GM23338 (cell line): ENCODE results near the gene TBPL2. TPM values are rescaled to one million over a fixed set of nuclear protein-coding genes. Genes with fewer than 3 reads are reported as not detected.

ENCODE experiments used
- ATAC-seq: fragments of 200-7000 bp; cut with Tn5 transposase; 3 replicates; pipeline ENCODE4 v1.9.1; 2020
- DNase-seq: peaks from one replicate; pipeline ENCODE4 v3.0.0-alpha.2; 2015; ENCODE audit warnings: low spot score
- H2AFZ ChIP-seq: fragments of 200-600 bp; sonication (generic); 2 replicates; pipeline ENCODE4 v1.8.0; 2016; ENCODE audit warnings: antibody characterized with exemption, mild to moderate bottlenecking, moderate library complexity
- H3F3A ChIP-seq: fragments of 200-600 bp; sonication (generic); replicated peaks from 2 replicates; pipeline ENCODE4 v1.8.0; 2017; ENCODE audit warnings: antibody characterized with exemption, mixed run types, low read depth
- H3K27ac ChIP-seq: fragments of 200-600 bp; sonication (generic); 2 replicates; pipeline ENCODE4 v1.6.1; 2016; ENCODE audit warnings: low read depth
- H3K27me3 ChIP-seq: fragments of 200-600 bp; sonication (generic); 2 replicates; pipeline ENCODE4 v1.8.0; 2016; ENCODE audit warnings: mild to moderate bottlenecking, mixed run types, moderate library complexity; ENCODE audit not compliant: insufficient read depth
- H3K36me3 ChIP-seq: fragments of 200-600 bp; sonication (generic); 2 replicates; pipeline ENCODE4 v1.8.0; 2016; ENCODE audit warnings: mild to moderate bottlenecking; ENCODE audit not compliant: insufficient read depth
- H3K4me1 ChIP-seq: fragments of 200-600 bp; sonication (generic); 2 replicates; pipeline ENCODE4 v1.8.0; 2016; ENCODE audit warnings: mild to moderate bottlenecking, moderate library complexity; ENCODE audit not compliant: insufficient read depth
- H3K4me2 ChIP-seq: fragments of 200-600 bp; sonication (generic); 2 replicates; pipeline ENCODE4 v1.7.1; 2017; ENCODE audit warnings: mixed run types
- H3K4me3 ChIP-seq: fragments of 200-600 bp; sonication (generic); 2 replicates; pipeline ENCODE4 v1.6.1; 2016; ENCODE audit warnings: mixed run types
- H3K79me2 ChIP-seq: fragments of 200-600 bp; sonication (generic); replicated peaks from 2 replicates; pipeline ENCODE4 v1.8.0; 2017; ENCODE audit warnings: mild to moderate bottlenecking; ENCODE audit not compliant: insufficient read depth
- H3K9me2 ChIP-seq: fragments of 200-600 bp; sonication (generic); 2 replicates; pipeline ENCODE4 v1.8.0; 2017; ENCODE audit not compliant: insufficient read depth
- H4K20me1 ChIP-seq: fragments of 200-600 bp; sonication (generic); replicated peaks from 2 replicates; pipeline ENCODE4 v1.8.0; 2017; ENCODE audit warnings: mild to moderate bottlenecking; ENCODE audit not compliant: insufficient read depth
- H3K27ac Mint-ChIP-seq: 2 replicates; pipeline ENCODE4 v1.8.0; 2020; ENCODE audit warnings: inconsistent platforms, mild to moderate bottlenecking, moderate library complexity, mixed read lengths
- H3K27me3 Mint-ChIP-seq: 3 replicates; pipeline ENCODE4 v1.8.0; 2022; ENCODE audit warnings: low read depth, mild to moderate bottlenecking, moderate library complexity, mixed read lengths, inconsistent platforms; ENCODE audit not compliant: insufficient read depth, poor library complexity
- H3K36me3 Mint-ChIP-seq: 3 replicates; pipeline ENCODE4 v1.8.0; 2021; ENCODE audit warnings: low read depth, mild to moderate bottlenecking, inconsistent platforms, moderate library complexity, mixed read lengths
- H3K4me1 Mint-ChIP-seq: 3 replicates; pipeline ENCODE4 v1.8.0; 2020; ENCODE audit warnings: mild to moderate bottlenecking, inconsistent platforms, mixed read lengths
- H3K4me3 Mint-ChIP-seq: 3 replicates; pipeline ENCODE4 v1.8.0; 2021; ENCODE audit warnings: moderate library complexity, mild to moderate bottlenecking, inconsistent platforms, mixed read lengths
- H3K9me3 Mint-ChIP-seq: 3 replicates; pipeline ENCODE4 v1.8.0; 2020; ENCODE audit warnings: moderate library complexity, mild to moderate bottlenecking, inconsistent platforms, mixed read lengths
- CREB1 ChIP-seq: fragments of 250-450 bp; sonication (Bioruptor Pico); IDR thresholded peaks from 2 replicates; pipeline ENCODE4 v1.5.0; 2020; ENCODE audit warnings: low read depth, mild to moderate bottlenecking, moderate library complexity
- CTCF ChIP-seq, 2 experiments: fragments of 200-600 bp in 1 of 2; sonication (generic) in 1 of 2; conservative IDR thresholded peaks; 2 replicates each; pipeline versions ENCODE4 v1.5.1 to v1.6.1; 2016 to 2017; ENCODE audit warnings: antibody characterized with exemption in 2 of 2, low read depth in 2 of 2, mild to moderate bottlenecking in 2 of 2, moderate library complexity in 1 of 2
- EZH2 ChIP-seq: fragments of 200-600 bp; sonication (generic); IDR thresholded peaks from one replicate; pipeline ENCODE4 v1.8.0; 2017; ENCODE audit warnings: antibody characterized with exemption, mild to moderate bottlenecking, low read depth; ENCODE audit not compliant: unreplicated experiment
- EZH2phosphoT487 ChIP-seq: fragments of 200-600 bp; sonication (generic); IDR thresholded peaks from one replicate; pipeline ENCODE4 v1.8.1; 2018; ENCODE audit warnings: antibody characterized with exemption; ENCODE audit not compliant: unreplicated experiment
- JUNB ChIP-seq: IDR thresholded peaks from one replicate; pipeline ENCODE4 v1.6.1; 2016; ENCODE audit warnings: antibody characterized with exemption; ENCODE audit not compliant: unreplicated experiment
- ZNF114 ChIP-seq: fragments of 250-450 bp; sonication (Bioruptor Pico); IDR thresholded peaks from 2 replicates; pipeline ENCODE4 v1.5.0; 2020; ENCODE audit warnings: mild to moderate bottlenecking, moderate library complexity
- ZNF331 ChIP-seq: fragments of 250-450 bp; sonication (Bioruptor Pico); IDR thresholded peaks from 2 replicates; pipeline ENCODE4 v1.5.0; 2020; ENCODE audit warnings: low read depth, mild to moderate bottlenecking, moderate library complexity
- ZNF462 ChIP-seq: fragments of 250-450 bp; sonication (Bioruptor Pico); IDR thresholded peaks from 2 replicates; pipeline ENCODE4 v1.5.0; 2020; ENCODE audit warnings: mild to moderate bottlenecking, moderate library complexity
- polyA plus RNA-seq: library from polyadenylated mRNA; unstranded; fragments of >200 nt; fragmentation: Nextera tagmentation; extraction: Ambion mirVana; gene quantifications from 2 replicates; pipeline ENCODE4 v1.2.1, GENCODE V29; 2016
- total RNA-seq: library from RNA; depleted of rRNA; stranded (reverse); fragments of >200 nt; shearing (Covaris generic); gene quantifications from 2 replicates; pipeline ENCODE4 v1.2.3, GENCODE V29; 2014
- TF ChIP-seq, protein P1 (sequence below): IDR thresholded peaks from 2 replicates; pipeline ENCODE4 v1.6.1; 2016; ENCODE audit warnings: antibody characterized with exemption

TBPL2 gene
- total and polyA plus RNA-seq, 2 experiments from 2014 or later, result 0.24 TPM; not detected in 1

GRCh38 chr14:55488204-55488603 is 47.8 kb upstream of the TBPL2 start:
- Histone ChIP-seq H3K79me2 (no peaks in the 10 kb centered on the region), H3K4me2 (no peak overlapping the region), H3K36me3 (no peaks in the 10 kb centered on the region), H3K27me3 (no peaks in the 10 kb centered on the region), H3K4me1 (no peaks in the 10 kb centered on the region), H3K27ac (no peak overlapping the region), H3F3A (no peaks in the 10 kb centered on the region), H4K20me1 (no peaks in the 10 kb centered on the region), H3K9me2 (no peaks in the 10 kb centered on the region), H2AFZ (no peak overlapping the region), H3K4me3 (no peak overlapping the region)
- H3K27ac Mint-ChIP-seq, result no peak overlapping the region
- DNase-seq (no peak), ATAC-seq (no peak)
- no peaks in the 10 kb centered on the region for H3K9me3 Mint-ChIP-seq
- H3K36me3 Mint-ChIP-seq, result no peaks in the 10 kb centered on the region
- TF ChIP-seq JUNB (no peak), EZH2phosphoT487 (no peak), EZH2 (no peak), ZNF462 (no peak), ZNF331 (CRISPR knock-in tag) (no peak), CTCF (conservative IDR thresholded peaks at IDR 0.05; ENCODE audit: low read depth in 2 of 2) (no peak), ZNF114 (CRISPR knock-in tag) (no peak), CREB1 (CRISPR knock-in tag) (no peak)
- TF ChIP-seq, protein P1, sequence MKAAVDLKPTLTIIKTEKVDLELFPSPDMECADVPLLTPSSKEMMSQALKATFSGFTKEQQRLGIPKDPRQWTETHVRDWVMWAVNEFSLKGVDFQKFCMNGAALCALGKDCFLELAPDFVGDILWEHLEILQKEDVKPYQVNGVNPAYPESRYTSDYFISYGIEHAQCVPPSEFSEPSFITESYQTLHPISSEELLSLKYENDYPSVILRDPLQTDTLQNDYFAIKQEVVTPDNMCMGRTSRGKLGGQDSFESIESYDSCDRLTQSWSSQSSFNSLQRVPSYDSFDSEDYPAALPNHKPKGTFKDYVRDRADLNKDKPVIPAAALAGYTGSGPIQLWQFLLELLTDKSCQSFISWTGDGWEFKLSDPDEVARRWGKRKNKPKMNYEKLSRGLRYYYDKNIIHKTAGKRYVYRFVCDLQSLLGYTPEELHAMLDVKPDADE, result no peak
- no peaks in the 10 kb centered on the region for H3K4me1 Mint-ChIP-seq
- peaks cover 2% of the 10 kb centered on the region for H3K27me3 Mint-ChIP-seq
- no peak overlapping the region for H3K4me3 Mint-ChIP-seq
